Skin epidermis (tissue), 12 donors: ENCODE measurements around the gene GAB1.

Experiments used
- H3K27ac ChIP-seq, 21 experiments: fragments of 200-600 bp; sonication (generic) in 11 of 21; one replicate each; pipeline ENCODE4 v1.5.0; 2020; ENCODE audit warnings: mild to moderate bottlenecking in 3 of 21, inconsistent platforms in 2 of 21, moderate library complexity in 2 of 21
- H3K4me3 ChIP-seq, 7 experiments: fragments of 200-600 bp; sonication (generic) in 2 of 7; one replicate each; pipeline ENCODE4 v1.5.0; 2020; ENCODE audit warnings: inconsistent platforms in 2 of 7, mild to moderate bottlenecking in 2 of 7, moderate library complexity in 1 of 7

GAB1 gene

DNA sequence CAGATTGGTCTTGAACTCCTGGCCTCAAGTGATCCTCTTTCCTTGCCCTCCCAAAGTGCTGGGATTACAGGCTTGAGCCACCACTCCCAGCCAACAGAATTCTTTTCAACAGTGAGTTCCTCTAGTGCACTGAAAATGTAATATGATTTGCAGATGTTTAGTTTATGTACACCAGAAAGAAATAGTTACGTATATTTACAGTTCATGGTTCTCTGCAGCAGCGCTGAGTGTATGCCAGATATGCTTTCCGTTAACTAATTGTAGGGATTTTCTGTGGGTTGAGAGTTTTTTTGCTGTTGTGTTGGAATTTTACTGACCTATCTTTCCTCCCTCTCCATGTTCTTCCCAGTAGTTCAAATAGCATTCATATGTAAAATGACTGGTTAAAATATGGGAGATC, 44.0 kb downstream of the GAB1 start:
- H3K27ac ChIP-seq, result peak overlapping the region in 2 of 21 experiments; percentile 14 to 75
- H3K4me3 ChIP-seq, result no peak overlapping the region

- peak overlapping the region in 9 of 21 experiments; percentile 13 to 75 (median 32) for H3K27ac ChIP-seq
- no peak overlapping the region for H3K4me3 ChIP-seq
Observed at GRCh38 chr4:143381189-143382118, 44.8 kb downstream of the GAB1 start.

- peak overlapping the region in 10 of 21 experiments; percentile 6 to 75 (median 45) for H3K27ac ChIP-seq
- no peak overlapping the region for H3K4me3 ChIP-seq
Observed at GRCh38 chr4:143382596-143382995, 45.9 kb downstream of the GAB1 start.

DNA sequence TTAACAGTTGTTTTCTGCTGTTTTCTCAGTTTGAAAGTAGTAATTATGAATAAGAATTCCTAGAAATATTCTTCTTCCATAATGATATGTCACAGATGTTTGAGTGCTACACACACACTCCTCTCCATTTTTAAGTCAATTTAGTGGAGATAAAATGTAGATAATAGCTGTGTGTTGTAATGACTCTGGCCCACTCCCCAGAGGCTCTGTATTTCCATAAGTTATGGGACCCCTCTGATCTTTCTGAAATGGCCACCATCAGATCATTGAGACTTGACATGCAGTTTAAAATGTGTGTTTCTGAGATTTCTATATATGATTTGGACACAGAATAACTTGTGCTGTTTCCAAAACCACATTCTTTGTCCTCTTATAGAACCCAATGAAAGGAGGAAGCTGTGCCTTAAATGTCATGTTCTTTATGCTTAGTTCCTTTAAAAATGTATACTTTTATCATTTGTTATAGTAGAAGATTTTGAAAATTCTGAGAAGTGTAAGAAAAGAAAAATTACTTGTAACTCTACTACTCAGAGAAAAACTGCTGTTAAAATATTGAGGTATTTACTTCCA, 46.4 kb downstream of the GAB1 start:
- Histone ChIP-seq H3K27ac (peak overlapping the region in 7 of 21 experiments; percentile 3 to 75 (median 51)), H3K4me3 (no peak overlapping the region)

DNA sequence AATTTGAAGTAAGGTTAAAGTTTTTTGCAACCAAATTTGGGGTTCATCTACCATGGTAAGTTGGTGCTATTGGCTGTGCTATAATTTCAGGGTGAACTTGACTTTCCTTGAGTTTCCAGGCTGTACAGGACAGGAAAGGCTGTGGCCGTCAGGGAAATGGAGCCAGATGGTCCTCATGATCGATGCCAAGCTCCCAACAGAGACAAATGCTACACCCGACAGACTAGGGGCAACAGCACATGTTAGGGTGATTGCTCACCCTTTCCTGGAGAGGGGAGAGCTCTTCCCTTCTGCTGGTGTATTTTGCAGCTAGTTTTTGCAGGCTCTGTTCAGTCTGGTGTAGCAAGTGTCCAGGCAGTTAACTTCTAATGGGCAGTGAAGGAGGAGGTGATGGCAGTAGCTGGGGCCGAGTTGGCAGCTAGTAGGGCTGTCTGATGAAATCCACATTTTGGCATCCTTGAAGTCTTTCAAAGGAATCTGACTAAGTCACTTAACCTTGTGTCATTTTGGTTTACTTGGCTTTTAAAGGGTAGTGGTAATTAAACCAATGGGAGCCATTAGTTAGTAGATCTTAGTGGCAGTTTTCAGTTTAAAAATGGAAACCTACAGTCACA, 47.8 kb downstream of the GAB1 start:
- no peak overlapping the region for H3K27ac ChIP-seq
- H3K4me3 ChIP-seq, result no peak overlapping the region

- Histone ChIP-seq H3K27ac (no peak overlapping the region), H3K4me3 (no peak overlapping the region)
Observed at GRCh38 chr4:143386812-143387211, 50.1 kb downstream of the GAB1 start.

- H3K4me3 ChIP-seq, result no peak overlapping the region
- no peak overlapping the region for H3K27ac ChIP-seq
Observed at GRCh38 chr4:143389579-143390195, 53.0 kb downstream of the GAB1 start.

DNA sequence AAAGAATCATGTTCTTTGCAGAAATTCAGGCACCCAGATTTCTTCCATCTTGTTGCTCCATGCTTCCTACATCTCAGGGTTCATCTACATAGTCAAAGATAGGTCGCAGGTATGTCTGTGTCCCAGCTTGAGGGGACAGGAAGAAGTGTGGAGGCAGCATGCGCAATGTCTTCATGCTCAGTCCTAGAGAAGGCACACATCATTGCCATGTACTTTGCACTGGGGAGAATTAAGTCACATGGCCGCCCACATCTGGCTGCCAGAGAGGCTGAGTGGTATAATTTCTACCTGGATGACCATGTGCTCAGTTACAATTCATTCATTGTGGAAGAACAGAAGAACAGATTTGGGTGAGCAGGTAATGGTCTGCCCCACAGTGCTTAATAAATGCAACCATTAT, 54.1 kb downstream of the GAB1 start:
- Histone ChIP-seq H3K4me3 (no peak overlapping the region), H3K27ac (no peak overlapping the region)

DNA sequence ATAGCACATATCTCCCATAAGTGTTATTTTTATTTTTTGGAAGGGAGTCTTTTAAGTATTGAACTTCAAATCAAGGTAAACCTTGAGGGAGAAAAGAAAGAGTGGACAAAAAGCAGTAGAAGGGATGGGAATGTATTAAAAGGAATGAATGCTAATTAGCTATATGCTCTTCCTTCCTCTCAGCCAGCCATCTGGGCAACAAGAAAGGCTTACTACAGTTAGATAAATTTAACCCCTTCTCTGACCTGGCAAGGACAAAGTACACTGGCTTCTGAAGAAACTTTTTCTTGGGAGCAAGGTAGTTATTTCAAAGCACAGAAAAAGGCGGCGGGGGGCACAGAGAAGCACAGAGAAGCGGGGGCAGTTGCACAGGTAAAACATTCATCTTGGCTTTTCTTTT, 54.6 kb downstream of the GAB1 start:
- Histone ChIP-seq H3K4me3 (no peak overlapping the region), H3K27ac (no peak overlapping the region)

GRCh38 chr4:143391895-143392294, 55.2 kb downstream of the GAB1 start:
- H3K4me3 ChIP-seq, result no peak overlapping the region
- H3K27ac ChIP-seq, result no peak overlapping the region

DNA sequence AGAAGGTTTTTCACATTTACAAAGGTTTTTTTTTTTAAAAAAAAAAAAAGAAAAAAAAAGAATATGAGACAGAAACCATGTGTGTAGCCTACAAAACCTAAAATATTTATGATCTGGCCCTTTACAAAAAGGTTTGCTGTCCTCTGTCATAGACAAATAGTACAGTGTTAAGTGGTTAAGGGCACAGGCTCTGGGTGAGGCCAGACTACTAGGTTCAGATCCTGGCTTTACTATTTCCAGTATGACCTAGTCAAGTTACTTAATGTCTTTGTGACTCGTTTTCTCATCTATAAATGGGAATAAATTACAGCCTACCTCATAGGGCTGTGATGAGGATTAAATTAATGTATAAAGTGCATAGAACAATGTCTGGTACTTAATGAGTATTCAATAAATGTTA, 56.5 kb downstream of the GAB1 start:
- no peak overlapping the region for H3K27ac ChIP-seq
- H3K4me3 ChIP-seq, result no peak overlapping the region

DNA sequence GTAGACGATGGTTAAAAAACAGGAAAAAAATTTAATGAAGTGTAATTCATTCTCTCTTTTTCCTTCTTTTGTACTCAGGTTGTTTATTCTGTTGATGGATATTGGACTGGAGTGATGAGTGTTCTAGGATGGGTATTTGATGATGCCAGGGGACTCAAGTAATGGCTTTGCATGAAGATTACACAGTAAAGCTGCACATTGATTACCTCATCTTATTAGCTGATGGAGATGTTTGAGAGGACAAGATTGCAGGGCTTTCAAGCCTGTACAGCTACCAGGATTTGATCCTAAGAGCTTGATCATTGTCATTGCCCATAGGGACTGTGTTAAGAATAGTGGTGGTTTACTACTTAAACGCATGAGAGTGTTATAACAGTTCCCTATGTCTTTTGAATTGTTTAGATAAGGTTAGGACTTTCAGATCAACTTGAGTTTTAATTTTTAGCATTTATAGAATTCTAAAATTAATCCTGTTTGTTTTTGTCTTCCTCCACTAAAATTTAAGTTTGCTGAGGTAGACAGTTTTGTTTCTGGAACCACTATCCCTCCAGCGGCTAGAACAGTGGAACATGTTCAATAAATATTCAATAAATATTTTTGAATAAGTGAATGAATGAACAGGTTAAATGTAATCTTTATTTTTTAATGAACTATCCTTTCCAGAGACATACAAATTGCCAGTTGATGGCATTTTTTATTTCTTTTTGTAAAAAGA, 58.2 kb downstream of the GAB1 start:
- H3K4me3 ChIP-seq, result no peak overlapping the region
- no peak overlapping the region for H3K27ac ChIP-seq

- Histone ChIP-seq H3K4me3 (no peak overlapping the region), H3K27ac (no peak overlapping the region)
Observed at GRCh38 chr4:143396695-143397094, 60.0 kb downstream of the GAB1 start.

GRCh38 chr4:143397335-143397734, 60.7 kb downstream of the GAB1 start:
- Histone ChIP-seq H3K27ac (no peak overlapping the region), H3K4me3 (no peak overlapping the region)

DNA sequence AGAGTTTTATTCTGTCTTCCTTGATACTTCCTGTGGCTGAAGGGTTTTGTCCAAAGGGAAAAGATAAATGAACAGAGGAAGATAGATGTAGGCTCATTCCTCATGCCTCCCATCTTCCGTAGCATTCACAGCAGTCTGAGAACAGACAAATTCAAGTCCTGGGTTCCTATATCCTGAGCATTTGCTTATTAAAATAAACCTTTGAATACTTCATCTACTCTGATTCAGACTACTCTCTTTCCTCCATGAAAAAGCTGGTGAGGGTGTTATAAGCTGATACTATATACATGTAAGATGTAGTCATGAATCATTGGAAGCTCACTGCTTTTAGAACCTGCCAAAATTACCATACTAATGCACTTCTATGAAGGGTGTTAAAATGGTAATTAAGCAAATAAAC, 61.2 kb downstream of the GAB1 start:
- no peak overlapping the region for H3K4me3 ChIP-seq

GRCh38 chr4:143399113-143399949, 62.7 kb downstream of the GAB1 start:
- no peak overlapping the region for H3K4me3 ChIP-seq
- H3K27ac ChIP-seq, result no peak overlapping the region

More for the DNA sequence above, 61.2 kb downstream of the GAB1 start:
- H3K27ac ChIP-seq, result no peak overlapping the region

DNA sequence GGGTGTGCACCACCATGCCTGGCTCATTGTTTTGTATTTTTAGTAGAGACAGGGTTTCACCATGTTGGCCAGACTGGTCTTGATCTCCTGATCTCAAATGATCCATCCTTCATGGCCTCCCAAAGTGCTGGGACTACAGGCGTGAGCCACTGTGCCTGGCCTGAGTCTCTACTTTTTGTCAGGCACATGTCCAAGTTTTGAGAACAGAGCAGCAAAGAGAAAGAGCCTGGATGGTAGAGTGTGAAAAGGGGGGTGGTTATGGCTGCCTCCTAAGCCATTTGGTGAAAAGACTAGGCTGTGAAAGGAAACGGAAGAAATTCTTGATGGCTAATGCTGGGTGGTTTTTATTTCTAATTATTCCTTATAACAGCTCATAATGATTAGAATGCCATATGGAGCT, 63.4 kb downstream of the GAB1 start:
- no peak overlapping the region for H3K4me3 ChIP-seq
- H3K27ac ChIP-seq, result no peak overlapping the region

GRCh38 chr4:143402776-143403552, 66.3 kb downstream of the GAB1 start:
- H3K4me3 ChIP-seq, result no peak overlapping the region

More at GRCh38 chr4:143402776-143403552, 66.3 kb downstream of the GAB1 start:
- peak overlapping the region in 5 of 21 experiments; percentile 16 to 37 (median 22) for H3K27ac ChIP-seq
